GM21390 (cell line): ENCODE measurements around the gene POGLUT2.

Source experiments
- ATAC-seq: cut with Tn5 transposase; IDR thresholded peaks from one replicate; pipeline ENCODE4 v1.9.1; 2021; ENCODE audit not compliant: unreplicated experiment

The POGLUT2 gene

GRCh38 chr13:102770435-102770834 lies 28.3 kb downstream of the POGLUT2 start:
- ATAC-seq: no peak

GRCh38 chr13:102769679-102770078 lies 29.1 kb downstream of the POGLUT2 start:
- no peak for ATAC-seq

- ATAC-seq: no peak
These were observed 29.9 kb downstream of the POGLUT2 start for GRCh38 chr13:102768909-102769308.

GRCh38 chr13:102763741-102764140 lies 35.0 kb downstream of the POGLUT2 start:
- no peak for ATAC-seq

GRCh38 chr13:102761071-102761470 lies 37.7 kb downstream of the POGLUT2 start:
- no peak for ATAC-seq

GRCh38 chr13:102758842-102759241 lies 39.9 kb downstream of the POGLUT2 start:
- no peak for ATAC-seq

- no peak for ATAC-seq
These were observed 41.8 kb downstream of the POGLUT2 start for GRCh38 chr13:102757006-102757405.

GRCh38 chr13:102751886-102752285 lies 46.9 kb downstream of the POGLUT2 start:
- ATAC-seq: no peak

- ATAC-seq: no peak
These were observed 56.3 kb downstream of the POGLUT2 start for GRCh38 chr13:102742506-102742905.

- no peak for ATAC-seq
These were observed 56.7 kb downstream of the POGLUT2 start for GRCh38 chr13:102742101-102742500.
